ENCODE data around the gene HERC3.

Gene HERC3

GRCh38 chr4:88752076-88752463 lies 159.8 kb downstream of the HERC3 start:
- DNase-seq = no peak

DNA sequence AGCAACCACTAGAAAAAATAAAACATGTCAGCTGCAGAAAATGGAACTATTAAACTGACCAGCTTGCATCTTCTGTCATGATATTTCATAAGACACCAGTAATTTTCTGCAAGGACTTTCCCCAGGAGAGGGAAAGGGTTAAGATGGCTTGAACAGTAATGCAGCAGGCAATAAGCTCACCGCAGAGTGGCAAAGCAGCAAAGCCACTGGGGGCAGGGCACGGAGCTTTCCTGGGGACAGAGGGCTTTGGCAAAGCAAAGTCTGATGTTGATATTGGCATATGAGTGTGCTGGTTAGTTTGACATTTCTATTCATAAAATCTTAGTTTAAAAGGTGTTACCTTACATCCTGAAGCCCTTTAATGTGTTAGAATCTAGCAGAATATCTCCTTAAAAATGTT lies 160.5 kb downstream of the HERC3 start:
- DNase-seq = no peak

DNA sequence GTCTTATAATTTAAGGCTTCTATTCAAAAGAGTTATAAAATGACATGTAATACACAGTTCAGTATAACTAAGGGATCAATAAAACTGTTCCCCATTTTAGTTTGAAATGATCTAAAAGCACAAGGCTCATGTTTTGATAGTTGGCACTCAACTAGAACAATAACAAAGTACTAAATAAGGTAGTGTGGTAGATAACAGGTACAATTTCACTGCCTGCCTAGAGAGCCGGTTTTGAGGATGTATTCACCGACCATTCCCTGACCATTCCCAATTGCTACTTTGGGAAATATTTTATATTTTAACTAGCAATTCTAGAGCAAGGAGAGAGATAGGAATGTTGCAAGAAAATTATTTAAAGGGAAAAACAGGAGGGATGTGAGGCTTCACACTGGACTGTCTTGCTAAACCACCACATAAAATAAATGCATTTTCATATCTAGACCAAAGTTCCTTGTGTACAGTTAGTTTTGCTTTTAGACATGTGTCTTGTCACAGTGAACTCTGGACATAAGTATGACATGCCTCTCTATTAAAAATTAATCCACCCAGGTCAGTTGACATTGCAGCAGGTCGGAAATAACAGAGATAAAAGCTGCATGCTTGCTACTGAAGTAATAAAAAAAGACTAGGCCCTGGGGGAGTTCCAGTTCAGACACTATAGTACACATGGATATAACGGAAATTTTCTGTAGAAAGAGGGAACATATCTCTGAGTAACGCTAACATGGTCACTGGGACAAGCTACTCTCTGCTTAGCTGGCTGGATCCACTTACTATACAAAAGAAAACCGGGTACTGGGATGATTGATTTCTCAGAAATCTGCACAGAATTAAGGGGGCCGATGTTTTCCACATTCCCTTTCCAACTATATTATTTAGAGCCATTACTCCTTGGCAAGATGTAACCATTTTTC lies 161.6 kb downstream of the HERC3 start:
- no peak for DNase-seq

DNA sequence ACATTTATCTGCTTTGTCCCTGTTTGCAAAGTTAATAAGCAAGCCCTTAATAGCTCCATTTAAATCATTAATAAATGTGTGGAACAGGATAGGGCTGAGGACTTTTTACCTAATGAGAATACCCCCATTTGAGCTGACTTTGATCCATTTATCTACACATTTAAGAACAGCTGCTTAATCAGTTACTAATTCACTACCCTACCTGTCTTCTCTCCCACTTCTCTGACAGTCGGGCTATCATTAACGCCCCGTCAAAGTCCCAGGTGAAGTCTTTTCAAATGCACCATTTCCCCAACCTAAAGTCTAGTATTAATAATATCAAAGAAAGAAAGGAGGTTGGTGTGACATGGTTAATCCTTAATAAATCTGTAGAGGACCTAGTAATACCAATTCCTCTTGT lies 162.5 kb downstream of the HERC3 start:
- DNase-seq = no peak

GRCh38 chr4:88755454-88755853 lies 163.2 kb downstream of the HERC3 start:
- DNase-seq = no peak

DNA sequence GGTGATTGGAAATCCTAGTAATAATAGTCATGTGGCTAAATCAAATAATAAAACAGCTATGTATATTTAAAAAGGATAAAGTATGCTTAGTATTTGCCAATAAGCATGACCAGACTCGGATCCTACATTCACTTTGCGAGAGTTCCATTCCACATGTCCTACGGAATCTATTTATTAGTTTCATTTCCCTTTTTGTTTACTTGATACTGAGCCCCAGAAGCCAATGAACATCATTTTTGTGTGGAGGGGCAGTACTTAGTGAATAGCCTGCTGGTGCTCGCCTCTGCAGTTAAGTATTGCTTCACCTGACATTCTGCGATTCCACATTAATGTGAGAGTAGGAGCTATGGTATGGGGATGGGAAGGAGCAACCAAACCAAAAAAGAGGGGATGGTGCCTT lies 163.9 kb downstream of the HERC3 start:
- no peak for DNase-seq

GRCh38 chr4:88757067-88757466 lies 164.8 kb downstream of the HERC3 start:
- no peak for DNase-seq

DNA sequence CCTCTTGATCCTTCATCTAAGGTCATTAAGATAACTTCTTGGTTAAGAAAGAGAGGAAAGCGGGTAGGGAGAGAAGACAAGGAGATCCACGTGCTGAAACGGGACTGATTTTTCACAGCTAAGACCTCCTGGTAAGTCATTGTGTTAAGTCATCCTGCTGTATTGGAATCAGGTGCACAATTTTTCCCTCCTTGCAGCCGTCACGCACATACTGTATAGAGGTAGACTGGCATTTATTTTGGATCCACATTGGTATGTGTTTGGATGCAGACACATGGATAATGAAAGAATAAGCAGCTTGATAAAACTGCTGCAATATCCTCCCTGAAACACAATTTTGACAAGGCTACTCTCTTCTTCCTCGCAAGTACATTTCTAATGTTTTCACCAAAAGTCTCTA lies 165.5 kb downstream of the HERC3 start:
- DNase-seq = no peak

All from NCI-H1092 (cell line).